Panc1 (cell line): Measurements from ENCODE around the gene IRF6. TPM values are rescaled to one million over a fixed set of nuclear protein-coding genes. Genes with fewer than 3 reads are reported as not detected.

ENCODE experiments used
- ATAC-seq: fragments of 200-7000 bp; cut with Tn5 transposase; 2 replicates; pipeline ENCODE4 v1.9.1; 2020; ENCODE audit warnings: mild to moderate bottlenecking, moderate library complexity
- BruUV-seq: library from RNA; stranded (reverse); fragments of 400-500 nt; replicated peaks from 2 replicates; lab custom pipeline; 2021; lab: Mats Ljungman, UMichigan
- CTCF ChIA-PET: fragments of 300-600 bp; sonication (Branson Sonifier 250); formaldehyde crosslinking; loops from one replicate; lab custom pipeline; 2022; ENCODE audit warnings: antibody characterized with exemption; lab: Charles Lee
- POLR2A ChIA-PET: fragments of 300-600 bp; sonication (Branson Sonifier 250); formaldehyde crosslinking; loops from one replicate; lab custom pipeline; 2022; ENCODE audit warnings: antibody characterized with exemption; lab: Charles Lee
- DNase-seq: peaks from one replicate; pipeline ENCODE4 v3.0.0-alpha.2; 2010; ENCODE audit warnings: low read depth, low spot score
- H3K27ac ChIP-seq: 2 replicates; pipeline ENCODE4 v1.5.1; 2011; ENCODE audit warnings: mild to moderate bottlenecking, low read length, inconsistent platforms
- H3K27me3 ChIP-seq: fragments of 200-500 bp; sonication (Bioruptor generic); 2 replicates; pipeline ENCODE4 v1.6.0; 2014; ENCODE audit warnings: low read length, inconsistent platforms; ENCODE audit not compliant: control insufficient read depth, insufficient read depth
- H3K36me3 ChIP-seq: fragments of 200-500 bp; sonication (Bioruptor generic); 2 replicates; pipeline ENCODE4 v1.5.1; 2014; ENCODE audit warnings: inconsistent platforms, mild to moderate bottlenecking, low read length, moderate library complexity; ENCODE audit not compliant: control insufficient read depth, insufficient read depth
- H3K4me1 ChIP-seq: 2 replicates; pipeline ENCODE4 v1.5.1; 2011; ENCODE audit warnings: inconsistent platforms, mild to moderate bottlenecking, low read length, moderate library complexity; ENCODE audit not compliant: control insufficient read depth, insufficient read depth
- H3K4me3 ChIP-seq, 2 experiments: 2 replicates each; pipeline ENCODE4 v1.5.1; 2011 to 2012; ENCODE audit warnings: low read depth in 2 of 2, low read length in 2 of 2, mild to moderate bottlenecking in 2 of 2, inconsistent platforms in 1 of 2, moderate library complexity in 1 of 2
- H3K9me3 ChIP-seq: fragments of 200-500 bp; sonication (Bioruptor generic); 2 replicates; pipeline ENCODE4 v1.5.1; 2014; ENCODE audit warnings: low read depth, mild to moderate bottlenecking, inconsistent platforms, low read length, moderate library complexity; ENCODE audit not compliant: control insufficient read depth, insufficient read depth
- CTCF ChIP-seq: fragments of 450-650 bp; IDR thresholded peaks from 2 replicates; pipeline ENCODE4 v1.5.1; 2017; ENCODE audit warnings: mild to moderate bottlenecking
- POLR2AphosphoS5 ChIP-seq: IDR thresholded peaks from 2 replicates; pipeline ENCODE4 v1.6.1; 2012; ENCODE audit warnings: mild to moderate bottlenecking, low read depth, low read length, moderate library complexity
- REST ChIP-seq, 2 experiments: IDR thresholded peaks; 2 replicates each; pipeline ENCODE4 v1.6.1; 2011 to 2012; ENCODE audit warnings: low read depth in 2 of 2, control low read depth in 1 of 2, low read length in 1 of 2, mild to moderate bottlenecking in 1 of 2, moderate library complexity in 1 of 2; ENCODE audit not compliant: insufficient read depth in 1 of 2
- SIN3A ChIP-seq: IDR thresholded peaks from 2 replicates; pipeline ENCODE4 v1.6.1; 2012; ENCODE audit warnings: low read depth, mild to moderate bottlenecking, low read length, moderate library complexity, borderline replicate concordance; ENCODE audit not compliant: insufficient read depth
- TCF7L2 ChIP-seq: IDR thresholded peaks from 2 replicates; pipeline ENCODE4 v1.6.1; 2011; ENCODE audit warnings: mild to moderate bottlenecking, low read depth, low read length, inconsistent platforms
- in situ Hi-C: cut with HindIII; loops from 2 replicates; pipeline ENCODE4 v1.10.0; 2016; ENCODE audit warnings: low sequenced_read_pairs, low pct_unique_long_range_greater_than_20kb
- intact Hi-C: fragments of 100-400 bp; cut with micrococcal nuclease; formaldehyde crosslinking; loops from one replicate; pipeline ENCODE4 v1.10.0; 2022; ENCODE audit not compliant: unreplicated experiment
- total RNA-seq: library from RNA; stranded (reverse); gene quantifications from one replicate; pipeline ENCODE4 v1.2.1, GENCODE V29; 2021; ENCODE audit not compliant: unreplicated experiment

Gene IRF6
- total RNA-seq, 1 experiment from 2014 or later = 0.64 TPM

- H3K4me3 ChIP-seq = no peak overlapping the region
- in situ Hi-C loops = no loop called here
- ATAC-seq = no peak
- no peaks in the 10 kb centered on the region for H3K36me3 ChIP-seq
- no peaks in the 10 kb centered on the region for H3K9me3 ChIP-seq
- no peak for DNase-seq
- ChIA-PET CTCF (interaction anchor here (0.6 kb wide), 1 partner anchor 1146 kb away, joined by 4 read pairs; no protein-coding TSS in a partner anchor), POLR2A (no interaction called here)
- no TSS peak for BruUV-seq
- H3K27ac ChIP-seq = no peak overlapping the region
- intact Hi-C loops = no loop called here
- no peak for TF ChIP-seq REST (IDR thresholded peaks at IDR 0.05; ENCODE audit: insufficient read depth in 1 of 2, low read depth in 2 of 2, low read length in 1 of 2)
- TF ChIP-seq POLR2AphosphoS5 = no peak
- TF ChIP-seq SIN3A = no peak
- TF ChIP-seq TCF7L2 = no peak
- no peak for TF ChIP-seq CTCF
- no peaks in the 10 kb centered on the region; the same call in 1 of the 2 replicates for H3K27me3 ChIP-seq
- H3K4me1 ChIP-seq = no peaks in the 10 kb centered on the region
Observed at GRCh38 chr1:209766051-209766450, 39.9 kb downstream of the IRF6 start.

GRCh38 chr1:209761011-209761635, 44.8 kb downstream of the IRF6 start:
- H3K9me3 ChIP-seq = no peaks in the 10 kb centered on the region
- no peaks in the 10 kb centered on the region; the same call in 1 of the 2 replicates for H3K27me3 ChIP-seq
- DNase-seq (no peak), ATAC-seq (no peak)
- no peak overlapping the region for H3K4me3 ChIP-seq
- TF ChIP-seq CTCF = no peak
- no peak for TF ChIP-seq REST (IDR thresholded peaks at IDR 0.05; ENCODE audit: insufficient read depth in 1 of 2, low read depth in 2 of 2, low read length in 1 of 2)
- CTCF ChIA-PET = no interaction called here
- no TSS peak for BruUV-seq
- H3K36me3 ChIP-seq = no peaks in the 10 kb centered on the region
- intact Hi-C loops = no loop called here
- no peaks in the 10 kb centered on the region for H3K4me1 ChIP-seq
- in situ Hi-C loops = no loop called here
- no peak overlapping the region for H3K27ac ChIP-seq
- POLR2A ChIA-PET = no interaction called here
